Stimulated activated CD8-positive, alpha-beta memory T cell treated with anti-CD3 and anti-CD28 coated beads, Interleukin-12 subunit alpha, Interleukin-12 subunit beta, amount 100 ng/mL, for 24 hours (primary cell): ENCODE data around the gene IGF2BP3.
A peak's percentile ranks its signal among the peaks of the same experiment; 100 is the strongest.

Source experiments
- DNase-seq: peaks from one replicate; pipeline ENCODE4 v3.0.0-alpha.2; 2020; ENCODE audit errors: extremely low read depth

The IGF2BP3 gene

GRCh38 chr7:23377134-23377533, 93.2 kb downstream of the IGF2BP3 start:
- no peak for DNase-seq

- peak; percentile 21 for DNase-seq
Measured at GRCh38 chr7:23373151-23374004, 96.9 kb downstream of the IGF2BP3 start.

GRCh38 chr7:23372611-23373010, 97.7 kb downstream of the IGF2BP3 start:
- no peak for DNase-seq

GRCh38 chr7:23371654-23372053, 98.6 kb downstream of the IGF2BP3 start:
- DNase-seq, result no peak

- DNase-seq, result no peak
Measured at GRCh38 chr7:23369695-23370404, 100.4 kb downstream of the IGF2BP3 start.

- no peak for DNase-seq
Measured at GRCh38 chr7:23369100-23369499, 101.2 kb downstream of the IGF2BP3 start.

GRCh38 chr7:23358152-23358674, 112.1 kb downstream of the IGF2BP3 start:
- no peak for DNase-seq

- no peak for DNase-seq
Measured at GRCh38 chr7:23357190-23358093, 112.8 kb downstream of the IGF2BP3 start.

- no peak for DNase-seq
Measured at GRCh38 chr7:23356726-23357125, 113.6 kb downstream of the IGF2BP3 start.

- DNase-seq, result no peak
Measured at GRCh38 chr7:23356168-23356567, 114.1 kb downstream of the IGF2BP3 start.

- DNase-seq, result no peak
Measured at GRCh38 chr7:23353172-23353571, 117.1 kb downstream of the IGF2BP3 start.

- no peak for DNase-seq
Measured at GRCh38 chr7:23350466-23350865, 119.8 kb downstream of the IGF2BP3 start.

- DNase-seq, result no peak
Measured at GRCh38 chr7:23349484-23350157, 120.7 kb downstream of the IGF2BP3 start.

- DNase-seq, result no peak
Measured at GRCh38 chr7:23347682-23348180, 122.6 kb downstream of the IGF2BP3 start.

GRCh38 chr7:23347033-23347681, 123.1 kb downstream of the IGF2BP3 start:
- no peak for DNase-seq

- no peak for DNase-seq
Measured at GRCh38 chr7:23346316-23346715, 124.0 kb downstream of the IGF2BP3 start.

GRCh38 chr7:23345601-23346000, 124.7 kb downstream of the IGF2BP3 start:
- DNase-seq, result no peak

- no peak for DNase-seq
Measured at GRCh38 chr7:23343806-23344475, 126.3 kb downstream of the IGF2BP3 start.

GRCh38 chr7:23343102-23343501, 127.2 kb downstream of the IGF2BP3 start:
- DNase-seq, result no peak
